Neuronal stem cell (in vitro differentiated cells): ENCODE results near the gene COL4A4.

Experiments
- DNase-seq: peaks from one replicate; pipeline ENCODE4 v3.0.0-alpha.2; 2013; ENCODE audit warnings: low spot score
- H2AFZ ChIP-seq: one replicate; pipeline ENCODE4 v1.6.1; 2013; ENCODE audit warnings: mild to moderate bottlenecking, low read length, inconsistent platforms
- H2AK5ac ChIP-seq: 2 replicates; pipeline ENCODE4 v1.6.1; 2013; ENCODE audit warnings: low read depth, mild to moderate bottlenecking, inconsistent platforms, low read length, moderate library complexity, mixed read lengths
- H2BK120ac ChIP-seq: 2 replicates; pipeline ENCODE4 v1.6.1; 2013; ENCODE audit warnings: low read depth, mild to moderate bottlenecking, inconsistent platforms, low read length, moderate library complexity, mixed read lengths
- H2BK12ac ChIP-seq: one replicate; pipeline ENCODE4 v1.6.1; 2013; ENCODE audit warnings: low read length, inconsistent platforms
- H2BK15ac ChIP-seq: 2 replicates; pipeline ENCODE4 v1.6.1; 2013; ENCODE audit warnings: mild to moderate bottlenecking, low read length, inconsistent platforms, mixed read lengths
- H2BK5ac ChIP-seq: one replicate; pipeline ENCODE4 v1.6.1; 2013; ENCODE audit warnings: inconsistent platforms, mild to moderate bottlenecking, low read length, moderate library complexity
- H3K14ac ChIP-seq: one replicate; pipeline ENCODE4 v1.6.1; 2013; ENCODE audit warnings: low read length, inconsistent platforms
- H3K18ac ChIP-seq: 2 replicates; pipeline ENCODE4 v1.6.1; 2013; ENCODE audit warnings: low read length, inconsistent platforms
- H3K23ac ChIP-seq: 2 replicates; pipeline ENCODE4 v1.6.1; 2013; ENCODE audit warnings: low read depth, mild to moderate bottlenecking, mixed read lengths, low read length, inconsistent platforms; ENCODE audit not compliant: poor library complexity
- H3K27ac ChIP-seq: replicated peaks from 3 replicates; pipeline ENCODE4 v1.5.1; 2013; ENCODE audit warnings: low read length, inconsistent platforms
- H3K27me3 ChIP-seq, 3 experiments: 2 replicates each; pipeline ENCODE4 v1.6.1; 2013; ENCODE audit warnings: low read length in 3 of 3, mild to moderate bottlenecking in 2 of 3, inconsistent platforms in 1 of 3, low read depth in 1 of 3, mixed read lengths in 1 of 3, moderate library complexity in 1 of 3; ENCODE audit not compliant: control insufficient read depth in 3 of 3, insufficient read depth in 3 of 3
- H3K36me3 ChIP-seq, 2 donors: replicated peaks in 1 of 2; 2 replicates each; pipeline ENCODE4 v1.6.1; 2013; ENCODE audit warnings: low read length in 2 of 2; ENCODE audit not compliant: control insufficient read depth in 2 of 2, insufficient read depth in 2 of 2
- H3K4ac ChIP-seq: 2 replicates; pipeline ENCODE4 v1.6.1; 2013; ENCODE audit warnings: inconsistent platforms, mild to moderate bottlenecking, low read length, moderate library complexity
- H3K4me1 ChIP-seq, 2 donors: 1 replicate in 1 of 2; 2 replicates in 1 of 2; pipeline ENCODE4 v1.6.1; 2013; ENCODE audit warnings: low read length in 2 of 2, low read depth in 1 of 2; ENCODE audit not compliant: control insufficient read depth in 2 of 2, insufficient read depth in 1 of 2
- H3K4me2 ChIP-seq: one replicate; pipeline ENCODE4 v1.6.1; 2013; ENCODE audit warnings: mild to moderate bottlenecking, low read length, inconsistent platforms; ENCODE audit not compliant: insufficient read depth, poor library complexity, severe bottlenecking
- H3K4me3 ChIP-seq, 2 donors: 2 replicates each; pipeline ENCODE4 v1.5.1; 2013; ENCODE audit warnings: low read length in 2 of 2, mild to moderate bottlenecking in 2 of 2, inconsistent platforms in 1 of 2, moderate library complexity in 1 of 2
- H3K79me1 ChIP-seq: one replicate; pipeline ENCODE4 v1.6.1; 2013; ENCODE audit warnings: low read depth, mild to moderate bottlenecking, inconsistent platforms, low read length, moderate library complexity
- H3K9ac ChIP-seq: one replicate; pipeline ENCODE4 v1.6.1; 2013; ENCODE audit warnings: mild to moderate bottlenecking, low read depth, low read length, inconsistent platforms; ENCODE audit not compliant: poor library complexity
- H3K9me3 ChIP-seq, 2 donors: replicated peaks in 1 of 2; 2 replicates each; pipeline versions ENCODE3 to v1.6.1; 2013; ENCODE audit warnings: low read length in 2 of 2, mild to moderate bottlenecking in 2 of 2, inconsistent platforms in 1 of 2, low read depth in 1 of 2, mixed read lengths in 1 of 2, moderate library complexity in 1 of 2; ENCODE audit not compliant: control insufficient read depth in 2 of 2, insufficient read depth in 1 of 2
- H4K8ac ChIP-seq: one replicate; pipeline ENCODE4 v1.6.1; 2013; ENCODE audit warnings: low read depth, mild to moderate bottlenecking, inconsistent platforms, low read length, moderate library complexity
- H4K91ac ChIP-seq: one replicate; pipeline ENCODE4 v1.6.1; 2013; ENCODE audit warnings: low read length, low read depth, mild to moderate bottlenecking, inconsistent platforms; ENCODE audit not compliant: poor library complexity
- WGBS, 2 donors: extraction: QIAGEN DNeasy Blood & Tissue Kit; methylation state at CpG; one replicate each; pipeline ENCODE4 v1.1.7; 2013; ENCODE audit warnings: missing lambda C conversion rate in 2 of 2, mixed read lengths in 1 of 2; ENCODE audit not compliant: insufficient read length in 2 of 2, insufficient replicate concordance in 1 of 2; ENCODE audit errors: extremely low coverage in 2 of 2; 5-methylcytosine and 5-hydroxymethylcytosine counted together

The COL4A4 gene

GRCh38 chr2:227148106-227148505 is 15.9 kb downstream of the COL4A4 start:
- Histone ChIP-seq H3K27ac (no peak overlapping the region), H3K18ac (no peak overlapping the region), H3K27me3 (peaks cover 0 to 3% (median 0%) of the 10 kb centered on the region in 3 experiments), H2AK5ac (no peak overlapping the region), H2BK120ac (no peak overlapping the region), H3K9ac (no peak overlapping the region), H2BK15ac (no peak overlapping the region), H3K79me1 (no peaks in the 10 kb centered on the region), H2BK5ac (no peak overlapping the region), H2BK12ac (no peak overlapping the region), H4K8ac (no peak overlapping the region), H3K4ac (no peak overlapping the region), H3K14ac (no peak overlapping the region), H2AFZ (no peak overlapping the region), H4K91ac (no peak overlapping the region), H3K4me3 (no peak overlapping the region), H3K23ac (no peak overlapping the region), H3K36me3 (no peaks in the 10 kb centered on the region), H3K4me2 (no peak overlapping the region), H3K4me1 (no peaks in the 10 kb centered on the region), H3K9me3 (peaks cover 0 to 5% of the 10 kb centered on the region in 2 donors)
- no peak for DNase-seq
- WGBS, 2 donors = no CpG with 5 or more reads among the region's 2 CpGs

GRCh38 chr2:227147023-227147422 is 17.0 kb downstream of the COL4A4 start:
- Histone ChIP-seq H3K4me1 (no peaks in the 10 kb centered on the region), H3K9me3 (peaks cover 0 to 5% of the 10 kb centered on the region in 2 donors), H2BK120ac (no peak overlapping the region), H3K4me3 (no peak overlapping the region), H4K8ac (no peak overlapping the region), H3K4ac (no peak overlapping the region), H2BK12ac (no peak overlapping the region), H3K27ac (no peak overlapping the region), H3K18ac (no peak overlapping the region), H3K36me3 (no peaks in the 10 kb centered on the region), H2AFZ (no peak overlapping the region), H3K14ac (no peak overlapping the region), H3K9ac (no peak overlapping the region), H2AK5ac (no peak overlapping the region), H3K79me1 (no peaks in the 10 kb centered on the region), H3K27me3 (peaks cover 0 to 3% (median 0%) of the 10 kb centered on the region in 3 experiments), H2BK15ac (no peak overlapping the region), H3K23ac (no peak overlapping the region), H4K91ac (no peak overlapping the region), H3K4me2 (no peak overlapping the region), H2BK5ac (no peak overlapping the region)
- no CpG with 5 or more reads among the region's 3 CpGs for WGBS, 2 donors
- DNase-seq = no peak

DNA sequence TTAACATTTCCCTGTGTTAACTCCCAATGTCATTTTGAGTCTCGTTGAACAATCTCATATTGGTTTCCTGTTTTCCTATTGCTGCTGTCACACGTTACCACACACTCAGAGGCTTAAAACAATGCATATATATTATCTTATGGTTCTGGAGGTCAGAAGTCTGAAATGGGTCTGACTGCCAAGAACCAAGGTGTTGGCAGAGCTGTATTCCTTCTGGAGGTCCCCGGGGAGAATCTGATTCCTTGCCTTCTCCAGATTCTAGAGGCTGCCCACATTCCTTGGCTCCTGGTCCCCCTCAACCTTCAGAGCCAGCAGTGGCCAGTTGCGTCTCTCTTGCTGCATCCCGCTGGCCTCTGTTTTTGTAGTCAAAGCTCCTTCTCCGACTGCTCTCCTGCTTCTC is 17.5 kb downstream of the COL4A4 start:
- H3K4ac ChIP-seq = no peak overlapping the region
- WGBS, 2 donors = no CpG with 5 or more reads among the region's 6 CpGs
- no peak overlapping the region for H3K4me2 ChIP-seq
- H3K4me1 ChIP-seq = no peaks in the 10 kb centered on the region
- no peak overlapping the region for H2BK120ac ChIP-seq
- no peak overlapping the region for H2BK12ac ChIP-seq
- no peak overlapping the region for H4K8ac ChIP-seq
- H3K79me1 ChIP-seq = no peaks in the 10 kb centered on the region
- peaks cover 0 to 5% of the 10 kb centered on the region in 2 donors for H3K9me3 ChIP-seq
- no peak overlapping the region for H3K14ac ChIP-seq
- no peak overlapping the region for H3K27ac ChIP-seq
- H2BK15ac ChIP-seq = no peak overlapping the region
- H3K23ac ChIP-seq = no peak overlapping the region
- no peak overlapping the region for H2AFZ ChIP-seq
- H3K18ac ChIP-seq = no peak overlapping the region
- no peak for DNase-seq
- H2BK5ac ChIP-seq = no peak overlapping the region
- H4K91ac ChIP-seq = no peak overlapping the region
- peaks cover 0 to 3% (median 0%) of the 10 kb centered on the region in 3 experiments for H3K27me3 ChIP-seq
- H3K36me3 ChIP-seq = no peaks in the 10 kb centered on the region
- no peak overlapping the region for H2AK5ac ChIP-seq
- H3K4me3 ChIP-seq = no peak overlapping the region
- no peak overlapping the region for H3K9ac ChIP-seq

GRCh38 chr2:227143895-227144294 is 20.1 kb downstream of the COL4A4 start:
- no peaks in the 10 kb centered on the region for H3K4me1 ChIP-seq
- no CpG with 5 or more reads among the region's 1 CpG for WGBS, 2 donors
- H3K4me2 ChIP-seq = no peak overlapping the region
- peaks cover 0 to 5% of the 10 kb centered on the region in 2 donors for H3K9me3 ChIP-seq
- no peaks in the 10 kb centered on the region for H3K79me1 ChIP-seq
- H3K27me3 ChIP-seq = peaks cover 0 to 3% (median 0%) of the 10 kb centered on the region in 3 experiments
- H2BK12ac ChIP-seq = no peak overlapping the region
- H2AFZ ChIP-seq = no peak overlapping the region
- no peak overlapping the region for H2BK5ac ChIP-seq
- no peak overlapping the region for H4K8ac ChIP-seq
- H4K91ac ChIP-seq = no peak overlapping the region
- no peak overlapping the region for H3K9ac ChIP-seq
- H3K14ac ChIP-seq = no peak overlapping the region
- H3K4ac ChIP-seq = no peak overlapping the region
- no peak overlapping the region for H3K27ac ChIP-seq
- no peak overlapping the region for H3K4me3 ChIP-seq
- no peak for DNase-seq
- no peaks in the 10 kb centered on the region for H3K36me3 ChIP-seq
- no peak overlapping the region for H3K18ac ChIP-seq
- H3K23ac ChIP-seq = no peak overlapping the region
- no peak overlapping the region for H2AK5ac ChIP-seq
- no peak overlapping the region for H2BK15ac ChIP-seq
- H2BK120ac ChIP-seq = no peak overlapping the region
